COR-L47 (cell line): ENCODE data around the gene LRRC53.

Experiments
- DNase-seq: peaks from one replicate; lab custom pipeline; 2025; lab: John Stamatoyannopoulos, UW

LRRC53 gene

DNA sequence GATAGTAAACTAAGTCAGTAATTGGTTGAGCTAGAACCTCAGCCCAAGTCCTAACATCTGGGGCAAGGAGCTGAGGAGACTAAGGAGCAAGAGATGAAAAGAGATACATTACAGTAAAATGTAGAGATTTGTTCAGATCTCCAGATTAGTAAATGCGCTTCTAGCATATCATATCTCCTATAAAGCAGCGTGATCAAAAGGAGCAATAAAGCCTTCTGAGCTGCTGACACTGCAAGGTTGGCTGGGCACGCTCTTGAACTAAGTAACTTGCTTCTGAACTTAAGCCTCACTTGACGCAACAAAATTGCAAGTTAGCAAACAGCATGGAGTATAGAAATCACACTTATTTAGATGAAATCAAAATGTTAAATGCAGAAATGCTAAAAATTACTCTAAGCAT is 80.9 kb downstream of the LRRC53 start:
- DNase-seq: no peak

DNA sequence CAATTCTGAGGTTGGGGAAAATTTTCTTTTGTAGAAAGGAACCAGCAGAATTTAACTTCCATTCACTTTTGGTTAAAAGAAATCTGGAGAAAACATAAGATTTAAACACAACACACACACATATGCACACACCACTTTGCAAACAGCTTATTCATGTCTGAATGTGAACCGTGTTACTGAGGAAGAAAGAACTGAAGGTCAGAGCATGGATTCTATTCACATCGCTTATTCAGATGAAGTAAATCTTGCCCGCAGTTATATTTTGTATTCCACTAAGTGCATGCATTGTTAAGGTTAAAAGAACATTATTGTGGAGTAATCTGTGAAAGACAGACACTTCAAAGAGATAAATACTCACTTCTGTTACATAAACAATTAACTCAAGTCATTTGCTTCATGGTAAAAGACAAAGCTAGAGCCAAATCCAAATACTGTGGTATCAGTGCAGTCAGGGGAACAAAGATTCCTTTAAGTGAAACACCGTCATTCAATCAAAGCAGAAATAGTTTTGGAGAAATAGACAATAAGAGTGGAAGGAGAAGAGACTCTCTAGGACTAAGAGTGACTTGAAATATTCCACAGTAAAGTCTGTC is 82.0 kb downstream of the LRRC53 start:
- DNase-seq: no peak

DNA sequence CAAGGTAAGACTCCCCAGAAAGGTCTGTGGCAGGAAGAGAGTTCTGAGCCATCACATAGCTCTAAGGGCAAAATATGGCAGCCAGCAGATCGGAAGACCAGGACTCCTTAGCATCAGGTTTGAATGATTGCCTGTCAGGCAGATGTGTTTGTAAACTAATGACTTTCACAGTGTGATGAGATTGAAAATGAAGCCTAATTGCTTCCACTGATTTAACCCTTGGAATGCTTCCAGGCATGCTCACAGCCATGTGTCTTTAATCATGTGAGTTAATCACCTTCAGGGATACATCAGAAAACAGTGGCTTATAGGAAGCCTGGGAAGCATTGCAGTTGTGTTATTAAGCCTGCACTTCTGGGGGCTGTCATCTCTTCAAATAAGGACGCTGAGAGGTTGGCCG is 82.8 kb downstream of the LRRC53 start:
- peak; percentile 89 for DNase-seq

- DNase-seq: no peak
Measured at GRCh38 chr1:74427681-74428080, 84.7 kb downstream of the LRRC53 start.

DNA sequence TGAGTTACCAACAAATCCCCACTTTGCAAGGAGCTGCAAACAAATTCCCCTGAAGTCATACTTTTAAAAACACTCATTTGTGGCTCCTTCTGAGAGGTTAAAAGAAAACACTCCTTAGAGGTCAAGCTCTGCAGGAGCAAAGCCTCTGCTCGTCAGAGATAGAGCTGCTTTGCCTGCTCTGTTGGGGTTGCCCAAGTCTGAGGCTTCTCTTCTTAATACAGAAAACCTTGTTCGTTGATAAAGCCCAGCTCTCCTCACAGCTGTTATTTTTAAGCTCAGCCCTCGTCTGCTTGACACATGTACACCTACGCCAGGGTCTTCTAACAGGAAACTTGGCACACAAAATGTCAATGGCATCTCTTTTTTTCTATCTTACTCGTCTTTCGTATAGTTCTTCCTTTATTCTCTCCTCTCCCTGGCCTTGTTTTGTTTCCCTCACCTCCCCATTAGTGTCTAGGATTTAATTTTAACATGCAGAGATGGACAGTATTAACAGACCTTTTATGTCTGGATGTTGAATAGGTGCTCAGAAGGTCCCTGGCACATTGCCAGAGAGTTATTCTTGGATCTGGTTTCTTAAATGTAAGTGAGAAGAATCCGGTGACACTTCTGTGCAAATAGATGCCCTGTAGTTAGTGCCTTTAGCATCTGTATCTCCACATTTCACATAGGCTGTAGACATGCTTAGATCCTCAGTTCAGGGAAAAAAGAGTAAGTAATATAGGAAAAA is 86.0 kb downstream of the LRRC53 start:
- peak; percentile 63 for DNase-seq

DNA sequence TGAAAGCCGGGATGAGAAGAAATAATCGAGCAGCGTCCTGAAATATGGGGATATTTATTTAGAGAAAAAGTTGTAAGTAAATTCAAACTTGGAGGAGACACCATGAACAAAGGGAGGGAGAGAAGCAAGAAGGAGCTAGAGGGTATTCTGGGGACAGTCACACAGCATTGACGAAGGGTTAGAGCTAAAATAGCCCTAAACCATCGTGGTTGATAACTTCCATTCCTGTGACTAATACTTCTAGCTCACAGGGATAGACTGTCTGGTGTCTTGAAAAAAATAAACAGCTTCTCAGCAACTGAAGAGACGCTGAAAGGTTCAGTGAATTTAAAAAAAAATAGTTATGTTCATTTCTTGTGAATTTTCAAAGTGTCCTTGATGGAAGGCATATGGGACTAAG is 86.7 kb downstream of the LRRC53 start:
- DNase-seq: no peak

DNA sequence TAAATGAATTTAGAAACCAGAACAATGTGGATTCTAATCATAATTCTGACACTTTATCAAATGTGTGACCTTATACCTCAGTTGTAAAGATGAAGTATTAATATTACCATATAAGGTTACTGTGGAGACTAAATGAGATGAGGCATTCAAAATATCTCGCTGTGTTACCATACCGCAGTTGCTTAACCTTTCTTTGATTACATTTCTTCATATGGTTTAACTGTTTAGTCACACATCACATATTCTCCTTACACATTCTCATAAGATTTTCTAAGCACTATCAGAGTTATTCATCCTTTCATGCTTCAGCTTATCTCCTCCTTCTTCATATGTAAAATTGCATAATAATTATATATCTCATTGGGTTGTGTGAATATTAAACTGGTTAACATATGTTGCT is 88.9 kb downstream of the LRRC53 start:
- no peak for DNase-seq

DNA sequence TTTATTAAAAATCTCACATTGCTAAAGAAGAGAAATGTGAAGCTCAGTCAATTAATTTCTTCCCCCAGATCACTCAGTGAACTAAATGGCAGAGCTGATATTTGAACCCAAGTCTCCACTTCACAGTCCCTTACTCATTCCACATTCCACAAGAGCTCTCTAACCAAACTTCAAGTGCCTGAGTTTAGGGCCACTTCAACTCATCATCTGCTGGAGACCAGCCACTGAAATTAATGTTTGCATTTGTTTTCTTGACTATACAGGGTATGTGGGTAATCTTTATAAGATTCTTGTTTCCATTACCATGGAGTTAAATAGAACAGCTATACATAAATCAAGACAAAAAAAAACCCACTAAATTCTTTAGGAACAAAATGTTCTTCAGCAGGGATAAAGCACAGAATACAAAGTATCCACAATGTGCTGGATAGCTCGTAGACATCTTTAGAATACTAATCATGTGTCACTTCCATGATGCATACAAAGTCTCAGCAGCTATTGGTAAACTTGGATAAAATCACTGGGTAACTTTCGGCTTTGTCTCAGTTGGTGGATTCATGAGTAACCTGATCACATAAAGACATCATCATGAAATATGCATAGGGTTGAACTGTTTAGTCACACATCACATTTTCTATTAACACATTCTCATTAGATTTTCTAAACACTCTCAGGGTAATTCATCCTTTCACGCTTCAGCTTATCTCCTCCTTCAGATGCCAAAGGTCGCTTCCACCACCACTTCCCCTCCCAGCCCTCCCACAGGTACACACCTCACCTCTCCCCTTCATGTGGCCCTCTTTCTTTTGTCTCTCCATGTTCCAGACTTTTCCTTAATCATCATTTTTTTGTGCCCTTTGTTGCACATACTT is 89.8 kb downstream of the LRRC53 start:
- no peak for DNase-seq

- no peak for DNase-seq
Measured at GRCh38 chr1:74420467-74420866, 91.9 kb downstream of the LRRC53 start.
